HCT116 (cell line): ENCODE results near the gene TSPAN33. TPM values are rescaled to one million over a fixed set of nuclear protein-coding genes. Genes with fewer than 3 reads are reported as not detected.

Source experiments
- ATAC-seq: fragments of 200-7000 bp; cut with Tn5 transposase; 2 replicates; pipeline ENCODE4 v1.9.1; 2020; ENCODE audit warnings: mild to moderate bottlenecking, moderate library complexity
- BruUV-seq: library from RNA; stranded (reverse); fragments of 400-500 nt; replicated peaks from 2 replicates; lab custom pipeline; 2021; lab: Mats Ljungman, UMichigan
- CTCF ChIA-PET: fragments of 300-600 bp; sonication (Branson Sonifier 250); formaldehyde crosslinking; loops from one replicate; lab custom pipeline; 2021; ENCODE audit warnings: antibody characterized with exemption; lab: Charles Lee
- POLR2A ChIA-PET: fragments of 300-600, 350-600 bp; sonication (Branson Sonifier 250); formaldehyde crosslinking; loops from one replicate; lab custom pipeline; 2021; ENCODE audit warnings: antibody characterized with exemption; lab: Charles Lee
- RAD21 ChIA-PET, 2 experiments: fragments of 300-600 bp; sonication (Branson Sonifier 250); formaldehyde crosslinking; loops; one replicate each; lab custom pipeline; 2023; ENCODE audit warnings: low total read pairs in 2 of 2; ENCODE audit not compliant: uncharacterized antibody in 2 of 2, unreplicated experiment in 2 of 2, low non-redundant PET in 1 of 2; lab: Charles Lee
- DNase-seq: peaks from one replicate; pipeline ENCODE4 v3.0.0-alpha.2; 2010; ENCODE audit warnings: low read depth, low spot score
- H2AFZ ChIP-seq: fragments of 200-600 bp; shearing (Covaris generic), sonication (generic); 2 replicates; pipeline ENCODE4 v1.6.1; 2017; ENCODE audit warnings: low read depth, mixed run types, mixed read lengths, antibody characterized with exemption, low read length; ENCODE audit not compliant: poor library complexity, severe bottlenecking
- H3K27ac ChIP-seq: 2 replicates; pipeline ENCODE4 v1.5.1; 2012; ENCODE audit warnings: low read depth, low read length
- H3K27me3 ChIP-seq: fragments of 200-600 bp; sonication (generic); 2 replicates; pipeline ENCODE4 v1.6.1; 2016; ENCODE audit warnings: mixed run types, low read length, mixed read lengths; ENCODE audit not compliant: insufficient read depth
- H3K36me3 ChIP-seq, 2 experiments: fragments of 200-500 bp in 1 of 2; fragments of 200-600 bp in 1 of 2; sonication (Bioruptor generic) in 1 of 2; sonication (generic) in 1 of 2; 2 replicates each; pipeline versions ENCODE4 v1.5.1 to v1.6.1; 2014 to 2016; ENCODE audit warnings: low read length in 2 of 2, inconsistent platforms in 1 of 2, mixed read lengths in 1 of 2, mixed run types in 1 of 2; ENCODE audit not compliant: insufficient read depth in 2 of 2, control insufficient read depth in 1 of 2
- H3K4me1 ChIP-seq, 2 experiments: fragments of 200-600 bp in 1 of 2; sonication (generic) in 1 of 2; 2 replicates each; pipeline versions ENCODE4 v1.5.1 to v1.6.1; 2012 to 2017; ENCODE audit warnings: low read length in 2 of 2, inconsistent platforms in 1 of 2, mild to moderate bottlenecking in 1 of 2, mixed read lengths in 1 of 2, mixed run types in 1 of 2, moderate library complexity in 1 of 2; ENCODE audit not compliant: insufficient read depth in 2 of 2, control insufficient read depth in 1 of 2
- H3K4me2 ChIP-seq: fragments of 200-600 bp; sonication (generic); 2 replicates; pipeline ENCODE4 v1.6.1; 2017; ENCODE audit warnings: mixed run types, low read length, mixed read lengths
- H3K4me3 ChIP-seq, 2 experiments: fragments of 200-600 bp in 1 of 2; sonication (generic) in 1 of 2; replicated peaks in 1 of 2; 2 replicates each; pipeline ENCODE4 v1.5.1; 2011 to 2016; ENCODE audit warnings: low read length in 2 of 2, control low read depth in 1 of 2, low read depth in 1 of 2, mild to moderate bottlenecking in 1 of 2, mixed read lengths in 1 of 2, mixed run types in 1 of 2
- H3K79me2 ChIP-seq: fragments of 200-600 bp; sonication (generic); 2 replicates; pipeline ENCODE4 v1.6.1; 2017; ENCODE audit warnings: mild to moderate bottlenecking, mixed run types, low read length, moderate library complexity, mixed read lengths; ENCODE audit not compliant: insufficient read depth
- H3K9ac ChIP-seq: fragments of 200-600 bp; sonication (generic); 2 replicates; pipeline ENCODE4 v1.6.1; 2016; ENCODE audit warnings: low read length, mixed read lengths
- H3K9me2 ChIP-seq: fragments of 200-600 bp; sonication (generic), shearing (Covaris generic); 2 replicates; pipeline ENCODE4 v1.6.1; 2017; ENCODE audit warnings: mixed run types, mild to moderate bottlenecking, moderate library complexity; ENCODE audit not compliant: insufficient read depth
- H3K9me3 ChIP-seq, 2 experiments: fragments of 200-500 bp in 1 of 2; fragments of 200-600 bp in 1 of 2; sonication (Bioruptor generic) in 1 of 2; sonication (generic) in 1 of 2; 2 replicates each; pipeline ENCODE4 v1.6.1; 2014 to 2017; ENCODE audit warnings: low read length in 2 of 2, mixed read lengths in 2 of 2, inconsistent platforms in 1 of 2, low read depth in 1 of 2, mild to moderate bottlenecking in 1 of 2, mixed run types in 1 of 2, moderate library complexity in 1 of 2; ENCODE audit not compliant: control insufficient read depth in 1 of 2, insufficient read depth in 1 of 2
- H4K20me1 ChIP-seq: fragments of 200-600 bp; sonication (generic), shearing (Covaris generic); 2 replicates; pipeline ENCODE4 v1.6.1; 2017; ENCODE audit warnings: mixed run types, mild to moderate bottlenecking, moderate library complexity; ENCODE audit not compliant: insufficient read depth
- CBX3 ChIP-seq: IDR thresholded peaks from 2 replicates; pipeline ENCODE4 v1.6.1; 2012; ENCODE audit warnings: low read depth
- CEBPB ChIP-seq: IDR thresholded peaks from 2 replicates; pipeline ENCODE4 v1.6.1; 2012; ENCODE audit warnings: low read depth
- EGR1 ChIP-seq: IDR thresholded peaks from 2 replicates; pipeline ENCODE4 v1.6.1; 2012; ENCODE audit warnings: low read depth
- EZH2 ChIP-seq: fragments of 200-600 bp; sonication (generic); IDR thresholded peaks from 2 replicates; pipeline ENCODE4 v1.6.1; 2017; ENCODE audit warnings: antibody characterized with exemption, mixed run types
- EZH2phosphoT487 ChIP-seq: fragments of 200-600 bp; IDR thresholded peaks from 2 replicates; pipeline ENCODE4 v1.6.1; 2018; ENCODE audit warnings: antibody characterized with exemption, borderline replicate concordance
- FOSL1 ChIP-seq: IDR thresholded peaks from 2 replicates; pipeline ENCODE4 v1.6.1; 2012; ENCODE audit warnings: low read depth
- JUND ChIP-seq: IDR thresholded peaks from 2 replicates; pipeline ENCODE4 v1.6.1; 2012
- POLR2A ChIP-seq: IDR thresholded peaks from 2 replicates; pipeline ENCODE4 v1.7.0; 2011; ENCODE audit warnings: borderline replicate concordance; ENCODE audit not compliant: insufficient read depth, insufficient read length; ENCODE audit errors: extremely low read depth
- SIN3A ChIP-seq: IDR thresholded peaks from 2 replicates; pipeline ENCODE4 v1.6.1; 2012; ENCODE audit warnings: low read depth
- YY1 ChIP-seq: IDR thresholded peaks from 2 replicates; pipeline ENCODE4 v1.6.1; 2011; ENCODE audit warnings: low read length, low read depth, moderate library complexity, mild to moderate bottlenecking; ENCODE audit not compliant: insufficient replicate concordance; ENCODE audit errors: extremely low read depth
- ZBTB33 ChIP-seq: IDR thresholded peaks from 2 replicates; pipeline ENCODE4 v1.6.1; 2011; ENCODE audit warnings: mild to moderate bottlenecking, low read length, moderate library complexity; ENCODE audit not compliant: insufficient replicate concordance; ENCODE audit errors: extremely low read depth
- ZFX ChIP-seq: fragments of 450-650 bp; IDR thresholded peaks from 2 replicates; pipeline ENCODE4 v1.6.1; 2017
- ZNF274 ChIP-seq: fragments of 200-500 bp; sonication (Bioruptor generic); IDR thresholded peaks from 2 replicates; pipeline ENCODE4 v1.6.1; 2014; ENCODE audit warnings: mild to moderate bottlenecking, low read depth, low read length, inconsistent platforms
- intact Hi-C: fragments of 100-400 bp; cut with micrococcal nuclease; formaldehyde crosslinking; loops from 2 replicates; pipeline ENCODE4 v1.10.0; 2022
- total RNA-seq: library from RNA; stranded (reverse); gene quantifications from one replicate; pipeline ENCODE4 v1.2.1, GENCODE V29; 2021; ENCODE audit not compliant: unreplicated experiment

TSPAN33 gene
- total RNA-seq, 1 experiment from 2014 or later = 22.2 TPM

- ChIA-PET CTCF (interaction anchor here (1.3 kb wide), 1 partner anchor 32 kb away, joined by 3 read pairs; no protein-coding TSS in a partner anchor), RAD21 (no interaction called here), POLR2A (no interaction called here)
- Histone ChIP-seq H3K9me2 (no peaks in the 10 kb centered on the region), H3K4me1 (no peaks in the 10 kb centered on the region), H4K20me1 (no peaks in the 10 kb centered on the region), H3K79me2 (no peaks in the 10 kb centered on the region), H3K4me3 (no peak overlapping the region), H3K4me2 (no peak overlapping the region), H3K27me3 (no peaks in the 10 kb centered on the region), H2AFZ (no peak overlapping the region), H3K27ac (no peak overlapping the region), H3K9ac (no peak overlapping the region), H3K36me3 (no peaks in the 10 kb centered on the region), H3K9me3 (peaks cover 0 to 4% of the 10 kb centered on the region in 2 experiments; a peak in 1 of 4 replicates)
- DNase-seq (no peak), ATAC-seq (no peak)
- BruUV-seq = no TSS peak
- intact Hi-C loops = no loop called here
- TF ChIP-seq YY1 (no peak), EZH2phosphoT487 (no peak), JUND (no peak), POLR2A (no peak), CEBPB (no peak), EGR1 (no peak), ZBTB33 (no peak), EZH2 (no peak), ZNF274 (no peak), SIN3A (no peak), ZFX (no peak), FOSL1 (no peak), CBX3 (no peak)
Measured at GRCh38 chr7:129123510-129123857, 21.0 kb upstream of the TSPAN33 start.
